AG09309 (cell line): ENCODE data around the gene TBCD.

Experiments
- DNase-seq: peaks from one replicate; pipeline ENCODE4 v3.0.0-alpha.2; 2010; ENCODE audit warnings: low read depth
- H3K4me3 ChIP-seq: 2 replicates; pipeline ENCODE4 v1.5.1; 2011; ENCODE audit warnings: mild to moderate bottlenecking, low read depth, low read length, moderate library complexity; ENCODE audit not compliant: control insufficient read depth
- TF ChIP-seq, protein P1 (sequence below): IDR thresholded peaks from 2 replicates; pipeline ENCODE4 v1.5.1; 2011; ENCODE audit warnings: mild to moderate bottlenecking, low read depth, low read length, inconsistent platforms; ENCODE audit not compliant: insufficient read depth, control insufficient read depth; ENCODE audit errors: missing control alignments

The TBCD gene

DNA sequence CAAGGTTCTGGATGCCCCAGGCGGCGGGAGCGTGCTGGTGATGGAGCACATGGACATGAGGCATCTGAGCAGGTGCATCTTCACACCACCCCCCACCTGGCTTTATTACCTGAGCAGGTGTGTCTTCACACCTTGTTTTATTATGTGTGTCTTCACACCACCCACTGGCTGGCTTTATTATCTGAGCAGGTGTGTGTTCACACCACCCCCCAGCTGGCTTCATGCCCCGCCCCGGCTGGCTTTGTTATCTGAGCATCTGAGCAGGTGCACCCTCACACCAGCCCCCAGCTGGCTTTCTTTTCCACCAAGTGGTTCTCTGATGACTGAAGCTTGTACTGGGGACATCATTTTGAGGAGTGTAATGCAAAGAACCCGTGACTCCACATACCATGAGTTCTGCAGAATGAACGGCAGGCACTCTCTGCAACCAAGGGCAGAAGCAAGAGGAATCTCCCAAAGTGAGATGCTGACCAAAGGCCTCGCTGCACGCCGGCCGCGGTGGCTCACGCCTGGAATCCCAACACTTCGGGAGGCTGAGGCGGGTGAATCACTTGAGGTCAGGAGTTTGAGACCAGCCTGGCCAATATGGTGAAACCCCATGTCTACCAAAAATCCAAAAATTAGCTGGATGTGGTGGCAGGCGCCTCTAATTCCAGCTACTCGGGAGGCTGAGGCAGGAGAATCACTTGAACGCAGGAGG is 32.7 kb upstream of the TBCD start:
- DNase-seq: no peak
- TF ChIP-seq, protein P1, sequence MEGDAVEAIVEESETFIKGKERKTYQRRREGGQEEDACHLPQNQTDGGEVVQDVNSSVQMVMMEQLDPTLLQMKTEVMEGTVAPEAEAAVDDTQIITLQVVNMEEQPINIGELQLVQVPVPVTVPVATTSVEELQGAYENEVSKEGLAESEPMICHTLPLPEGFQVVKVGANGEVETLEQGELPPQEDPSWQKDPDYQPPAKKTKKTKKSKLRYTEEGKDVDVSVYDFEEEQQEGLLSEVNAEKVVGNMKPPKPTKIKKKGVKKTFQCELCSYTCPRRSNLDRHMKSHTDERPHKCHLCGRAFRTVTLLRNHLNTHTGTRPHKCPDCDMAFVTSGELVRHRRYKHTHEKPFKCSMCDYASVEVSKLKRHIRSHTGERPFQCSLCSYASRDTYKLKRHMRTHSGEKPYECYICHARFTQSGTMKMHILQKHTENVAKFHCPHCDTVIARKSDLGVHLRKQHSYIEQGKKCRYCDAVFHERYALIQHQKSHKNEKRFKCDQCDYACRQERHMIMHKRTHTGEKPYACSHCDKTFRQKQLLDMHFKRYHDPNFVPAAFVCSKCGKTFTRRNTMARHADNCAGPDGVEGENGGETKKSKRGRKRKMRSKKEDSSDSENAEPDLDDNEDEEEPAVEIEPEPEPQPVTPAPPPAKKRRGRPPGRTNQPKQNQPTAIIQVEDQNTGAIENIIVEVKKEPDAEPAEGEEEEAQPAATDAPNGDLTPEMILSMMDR: no peak
- H3K4me3 ChIP-seq: no peak overlapping the region

DNA sequence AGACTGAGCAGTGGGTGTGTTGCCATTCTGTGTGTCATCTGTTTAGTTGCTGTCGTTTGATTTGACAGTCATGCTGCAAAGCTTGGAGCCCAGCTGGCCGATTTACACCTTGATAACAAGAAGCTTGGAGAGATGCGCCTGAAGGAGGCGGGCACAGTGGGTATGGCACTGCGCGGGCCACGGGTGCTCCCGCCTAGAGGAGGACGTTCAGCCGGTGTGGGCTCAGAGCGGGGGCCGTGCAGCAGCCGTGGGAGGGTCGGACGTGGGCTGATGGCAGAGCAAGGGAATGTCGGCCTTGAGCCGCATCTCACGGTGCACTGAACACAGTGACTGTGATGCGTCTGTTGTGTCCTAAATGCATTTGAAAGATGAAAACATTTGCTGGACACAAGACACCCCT is 31.7 kb upstream of the TBCD start:
- DNase-seq: no peak
- TF ChIP-seq, protein P1: no peak
- H3K4me3 ChIP-seq: no peak overlapping the region

DNA sequence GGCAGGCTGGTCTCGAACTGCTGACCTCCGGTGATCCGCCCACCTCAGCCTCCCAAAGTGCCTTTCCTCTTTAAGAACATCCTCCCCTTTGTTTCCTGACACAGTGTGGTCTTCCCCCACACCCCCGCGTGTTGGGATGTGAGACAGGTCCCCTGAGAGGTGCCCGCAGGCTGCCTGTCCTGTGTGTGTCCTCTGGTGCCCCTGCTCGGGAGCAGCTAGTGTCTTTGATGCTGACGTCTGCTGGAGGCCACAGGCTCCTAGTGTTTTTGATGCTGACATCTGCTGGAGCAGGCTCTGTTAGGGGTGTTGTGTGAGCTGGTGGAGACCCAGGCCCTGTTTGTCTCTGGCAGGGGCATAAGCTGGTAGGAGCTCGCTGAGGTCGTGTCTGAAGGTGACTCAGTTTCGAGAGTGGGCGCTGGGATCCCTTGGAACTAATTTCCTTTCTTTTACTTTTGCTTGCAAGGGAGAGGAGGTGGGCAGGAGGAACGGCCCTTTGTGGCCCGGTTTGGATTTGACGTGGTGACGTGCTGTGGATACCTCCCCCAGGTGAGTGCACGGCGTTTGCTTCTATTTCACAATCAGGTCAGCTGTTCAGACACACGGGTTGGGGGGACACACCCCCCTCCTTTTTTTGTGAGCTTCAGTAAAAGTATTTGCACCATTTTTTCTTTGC is 29.4 kb upstream of the TBCD start:
- DNase-seq: no peak
- TF ChIP-seq, protein P1: no peak
- H3K4me3 ChIP-seq: no peak overlapping the region

DNA sequence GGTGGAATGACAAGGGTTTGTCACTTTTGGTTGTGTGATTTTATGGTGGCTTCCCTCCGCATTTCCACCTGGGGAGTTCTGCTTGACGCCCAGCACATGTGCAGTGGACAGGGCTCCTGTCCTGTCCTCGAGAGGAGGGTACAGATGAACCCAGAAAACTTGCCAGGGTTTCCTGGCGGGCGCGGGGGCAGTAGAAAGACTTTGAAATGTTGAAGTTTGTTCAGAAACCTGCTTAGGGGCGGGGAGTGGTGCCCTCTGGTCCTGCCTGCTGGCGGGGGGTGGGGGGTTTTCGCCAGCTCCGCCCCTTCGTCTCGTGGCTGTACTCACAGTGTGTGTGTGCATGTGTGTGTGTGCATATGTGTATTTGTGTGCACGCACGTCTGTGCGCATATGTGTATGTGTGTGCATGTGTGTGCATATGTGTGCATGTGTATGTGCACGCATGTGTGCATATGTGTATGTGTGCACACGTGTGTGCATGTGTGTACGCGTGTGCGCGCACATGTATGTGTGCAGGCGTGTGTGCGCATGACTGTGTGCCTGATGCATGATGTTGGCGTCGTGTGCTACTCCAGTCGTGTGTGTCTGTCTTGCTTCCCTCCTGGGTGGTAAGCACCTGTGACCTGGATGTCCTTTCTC is 28.6 kb upstream of the TBCD start:
- H3K4me3 ChIP-seq: no peak overlapping the region
- TF ChIP-seq, protein P1: no peak
- no peak for DNase-seq

DNA sequence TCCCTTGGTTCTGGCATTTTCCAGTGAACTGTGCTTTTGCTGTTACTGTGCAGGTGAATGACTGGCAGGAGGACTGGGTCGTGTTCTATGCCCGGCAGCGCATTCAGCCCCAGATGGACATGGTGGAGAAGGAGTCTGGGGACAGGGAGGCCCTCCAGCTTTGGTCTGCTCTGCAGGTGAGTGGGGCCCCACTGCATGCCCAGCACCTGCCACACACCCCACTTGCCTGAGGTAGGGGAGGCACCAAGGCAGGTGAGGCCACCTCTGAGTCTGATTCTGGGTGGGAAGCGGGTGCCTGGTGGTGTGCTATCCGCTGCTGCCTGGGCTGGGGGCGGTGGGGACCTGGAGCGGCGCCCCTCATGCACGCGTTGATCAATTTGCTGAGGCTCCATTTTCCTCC is 25.4 kb upstream of the TBCD start:
- TF ChIP-seq, protein P1: no peak
- DNase-seq: no peak

DNA sequence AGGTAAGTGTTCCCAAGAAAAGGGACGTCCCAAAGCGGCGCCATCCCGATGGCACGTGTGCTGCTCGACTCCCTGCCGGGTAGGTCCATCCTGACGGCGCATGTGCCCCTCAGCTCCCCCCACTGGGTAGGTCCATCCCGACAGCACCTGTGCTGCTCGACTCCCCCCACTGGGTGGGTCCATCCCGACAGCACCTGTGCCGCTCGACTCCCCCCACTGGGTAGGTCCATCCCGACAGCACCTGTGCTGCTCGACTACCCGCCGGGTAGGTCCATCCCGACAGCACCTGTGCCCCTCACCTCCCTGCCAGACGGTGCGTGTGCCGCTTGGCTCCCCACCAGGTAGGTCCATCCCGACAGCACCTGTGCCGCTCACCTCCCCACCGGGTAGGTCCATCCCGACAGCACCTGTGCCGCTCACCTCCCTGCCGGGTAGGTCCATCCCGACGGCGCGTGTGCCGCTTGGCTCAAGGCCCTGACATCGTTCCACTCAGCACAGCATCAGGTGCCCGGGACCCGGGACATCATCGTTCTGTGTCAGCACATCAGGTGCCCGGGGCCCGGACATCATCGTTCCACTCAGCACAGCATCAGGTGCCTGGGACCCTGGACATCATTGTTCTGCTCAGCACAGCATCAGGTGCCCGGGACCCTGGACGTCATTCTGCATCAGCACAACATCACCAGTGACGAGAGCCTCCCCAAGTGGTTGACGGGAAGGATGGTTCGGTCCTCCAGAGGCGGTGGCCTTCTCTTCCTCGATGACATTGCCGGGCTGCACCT is 22.2 kb upstream of the TBCD start:
- DNase-seq: no peak
- TF ChIP-seq, protein P1: no peak
- no peak overlapping the region for H3K4me3 ChIP-seq

More for the DNA sequence above, 25.4 kb upstream of the TBCD start:
- no peak overlapping the region for H3K4me3 ChIP-seq
